GM21423 (cell line): ENCODE measurements around the gene ZNF668.
"Not testable (repeated sequence)": the region's sequence is repeated elsewhere in the genome, so short reads cannot be mapped to it uniquely, and the experiment has no call there.

Experiments used
- ATAC-seq: cut with Tn5 transposase; IDR thresholded peaks from one replicate; pipeline ENCODE4 v1.9.1; 2021; ENCODE audit warnings: mild to moderate bottlenecking, moderate library complexity; ENCODE audit not compliant: unreplicated experiment

Gene ZNF668

GRCh38 chr16:31061126-31061812 lies 12.8 kb downstream of the ZNF668 start:
- ATAC-seq = no peak

- ATAC-seq = no peak
Measured at GRCh38 chr16:31055613-31056012, 18.4 kb downstream of the ZNF668 start.

GRCh38 chr16:31052114-31052513 lies 21.9 kb downstream of the ZNF668 start:
- ATAC-seq = no peak

- no peak for ATAC-seq
Measured at GRCh38 chr16:31050280-31051030, 23.6 kb downstream of the ZNF668 start.

- no peak for ATAC-seq
Measured at GRCh38 chr16:31043898-31044481, 30.1 kb downstream of the ZNF668 start.

- no peak for ATAC-seq
Measured at GRCh38 chr16:31043352-31043751, 30.7 kb downstream of the ZNF668 start.

GRCh38 chr16:31042866-31043265 lies 31.2 kb downstream of the ZNF668 start:
- ATAC-seq = no peak

- no peak for ATAC-seq
Measured at GRCh38 chr16:31038993-31039392, 35.0 kb downstream of the ZNF668 start.

GRCh38 chr16:31036691-31037090 lies 37.3 kb downstream of the ZNF668 start:
- no peak for ATAC-seq

- ATAC-seq = peak; percentile 40
Measured at GRCh38 chr16:31033709-31034492, 40.1 kb downstream of the ZNF668 start.

- peak; percentile 79 for ATAC-seq
Measured at GRCh38 chr16:31032736-31033708, 41.0 kb downstream of the ZNF668 start, which contains the start of gene STX4. TSS of gene STX4 (plus strand) at chr16:31033558. CDS start at chr16:31033806, 248 bp downstream.

GRCh38 chr16:31031276-31031675 lies 42.8 kb downstream of the ZNF668 start:
- no peak for ATAC-seq

- no peak for ATAC-seq
Measured at GRCh38 chr16:31029272-31029671, 44.8 kb downstream of the ZNF668 start.

GRCh38 chr16:31025339-31025738 lies 48.7 kb downstream of the ZNF668 start:
- no peak for ATAC-seq

GRCh38 chr16:31023627-31024226 lies 50.3 kb downstream of the ZNF668 start:
- ATAC-seq = no peak

- no peak for ATAC-seq
Measured at GRCh38 chr16:31023252-31023602, 50.8 kb downstream of the ZNF668 start.

- ATAC-seq = no peak
Measured at GRCh38 chr16:31022544-31023251, 51.3 kb downstream of the ZNF668 start.

- ATAC-seq = no peak
Measured at GRCh38 chr16:31020536-31020935, 53.5 kb downstream of the ZNF668 start.

GRCh38 chr16:31017756-31018155 lies 56.3 kb downstream of the ZNF668 start:
- not testable (repeated sequence) for ATAC-seq
